ENCODE results near the gene SPG7. TPM values are rescaled to one million over a fixed set of nuclear protein-coding genes. Genes with fewer than 3 reads are reported as not detected.

Gene SPG7
- total RNA-seq, 2 donors from 2014 or later = 107 to 152 TPM

DNA sequence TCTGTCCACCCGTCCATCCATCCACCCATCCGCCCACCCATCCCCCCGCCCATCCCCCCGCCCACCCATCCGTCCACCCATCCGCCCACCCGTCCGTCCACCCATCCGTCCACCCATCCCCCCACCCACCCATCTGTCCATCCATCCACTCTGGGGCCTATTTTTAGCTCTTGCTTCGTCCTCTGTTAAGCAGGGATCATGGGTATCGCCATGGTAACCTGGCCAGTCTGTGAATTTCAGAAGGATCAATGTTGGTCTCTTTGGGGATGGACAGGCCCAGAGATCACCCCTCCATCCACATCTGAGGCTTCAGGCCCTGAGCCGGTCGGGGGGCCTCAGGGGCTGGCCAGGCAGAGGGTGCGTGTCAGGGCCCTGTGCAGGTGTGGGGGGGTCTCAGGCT is 90.0 kb downstream of the SPG7 start:
- ATAC-seq (no peak), DNase-seq (no peak)
- TF ChIP-seq, protein P1, sequence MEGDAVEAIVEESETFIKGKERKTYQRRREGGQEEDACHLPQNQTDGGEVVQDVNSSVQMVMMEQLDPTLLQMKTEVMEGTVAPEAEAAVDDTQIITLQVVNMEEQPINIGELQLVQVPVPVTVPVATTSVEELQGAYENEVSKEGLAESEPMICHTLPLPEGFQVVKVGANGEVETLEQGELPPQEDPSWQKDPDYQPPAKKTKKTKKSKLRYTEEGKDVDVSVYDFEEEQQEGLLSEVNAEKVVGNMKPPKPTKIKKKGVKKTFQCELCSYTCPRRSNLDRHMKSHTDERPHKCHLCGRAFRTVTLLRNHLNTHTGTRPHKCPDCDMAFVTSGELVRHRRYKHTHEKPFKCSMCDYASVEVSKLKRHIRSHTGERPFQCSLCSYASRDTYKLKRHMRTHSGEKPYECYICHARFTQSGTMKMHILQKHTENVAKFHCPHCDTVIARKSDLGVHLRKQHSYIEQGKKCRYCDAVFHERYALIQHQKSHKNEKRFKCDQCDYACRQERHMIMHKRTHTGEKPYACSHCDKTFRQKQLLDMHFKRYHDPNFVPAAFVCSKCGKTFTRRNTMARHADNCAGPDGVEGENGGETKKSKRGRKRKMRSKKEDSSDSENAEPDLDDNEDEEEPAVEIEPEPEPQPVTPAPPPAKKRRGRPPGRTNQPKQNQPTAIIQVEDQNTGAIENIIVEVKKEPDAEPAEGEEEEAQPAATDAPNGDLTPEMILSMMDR (IDR thresholded peaks at IDR 0.05) = no peak
- no peak for TF ChIP-seq POLR2A (IDR thresholded peaks at IDR 0.05)
- H3K36me3 ChIP-seq (replicated peaks in 1 of 2; ENCODE audit: insufficient read depth in 1 of 2, low read depth in 2 of 2) = no peaks in the 10 kb centered on the region
- 51 to 58% methylated on average over 3 to 11 of the region's 14 CpGs for WGBS, 2 donors
- intact Hi-C loops (cut with DNase I) = no loop called here
- no peaks in the 10 kb centered on the region for H3K27me3 ChIP-seq
- H3K9me3 ChIP-seq = no peaks in the 10 kb centered on the region
- H3K4me3 ChIP-seq = no peak overlapping the region
- H3K27ac ChIP-seq = no peak overlapping the region
- no peaks in the 10 kb centered on the region for H3K4me1 ChIP-seq

DNA sequence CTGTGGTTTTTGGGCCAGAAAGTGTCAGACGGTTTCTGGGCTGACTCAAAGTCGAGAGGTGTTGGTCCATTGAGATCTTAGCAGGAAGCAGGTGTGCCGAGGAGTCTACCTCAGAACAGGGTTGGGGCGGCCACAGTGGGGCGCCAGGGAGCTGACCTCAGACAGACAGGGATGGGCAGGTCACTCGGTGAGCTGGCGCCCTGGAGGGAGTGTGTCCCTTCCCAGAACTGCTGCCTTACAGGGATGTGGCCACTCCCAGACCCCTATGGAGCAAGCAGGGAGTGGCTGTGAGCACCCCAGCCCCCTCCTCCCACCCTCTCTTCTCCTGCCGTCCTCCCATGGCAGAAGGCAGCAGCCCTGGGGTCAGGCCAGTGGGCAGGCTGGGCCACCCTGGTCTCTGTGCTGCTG is 91.3 kb downstream of the SPG7 start:
- Histone ChIP-seq H3K27me3 (no peaks in the 10 kb centered on the region), H3K36me3 (replicated peaks in 1 of 2; ENCODE audit: insufficient read depth in 1 of 2, low read depth in 2 of 2) (no peaks in the 10 kb centered on the region), H3K9me3 (no peaks in the 10 kb centered on the region), H3K4me1 (no peaks in the 10 kb centered on the region), H3K4me3 (no peak overlapping the region), H3K27ac (no peak overlapping the region)
- ATAC-seq (peak; percentile 45), DNase-seq (peak; percentile 35 to 72 (median 58))
- intact Hi-C loops (cut with DNase I) = no loop called here
- WGBS, 2 donors = 32% methylated on average over 8 of the region's 8 CpGs; no CpG with 5 or more reads in 1 of the 2 donors
- TF ChIP-seq, protein P1 (IDR thresholded peaks at IDR 0.05) = peak in 5 of 7 experiments; percentile 13 to 48 (median 29)
- TF ChIP-seq POLR2A (IDR thresholded peaks at IDR 0.05) = no peak

DNA sequence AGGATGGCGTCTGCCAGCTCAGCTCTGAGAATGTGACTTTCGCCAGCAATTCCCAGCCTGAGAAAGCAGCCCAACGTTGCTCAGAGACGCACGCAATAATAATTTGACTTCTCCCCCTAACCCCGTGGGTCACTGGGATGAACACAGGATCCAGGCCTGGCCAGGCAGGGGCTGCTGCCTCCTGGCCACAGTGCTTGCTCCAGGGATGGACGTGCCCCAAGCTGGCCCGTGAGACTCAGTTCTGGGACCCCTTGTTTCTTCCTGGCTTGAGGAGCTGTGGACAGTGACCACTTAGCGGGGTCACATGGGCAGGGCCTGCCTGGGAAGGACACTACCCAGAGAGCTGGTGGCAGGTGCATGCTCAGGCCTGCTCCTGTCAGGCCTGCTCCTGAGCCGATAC is 91.7 kb downstream of the SPG7 start:
- Histone ChIP-seq H3K27me3 (no peaks in the 10 kb centered on the region), H3K4me1 (no peaks in the 10 kb centered on the region), H3K4me3 (no peak overlapping the region), H3K27ac (no peak overlapping the region), H3K9me3 (no peaks in the 10 kb centered on the region), H3K36me3 (replicated peaks in 1 of 2; ENCODE audit: insufficient read depth in 1 of 2, low read depth in 2 of 2) (no peaks in the 10 kb centered on the region)
- no peak for TF ChIP-seq POLR2A (IDR thresholded peaks at IDR 0.05)
- TF ChIP-seq, protein P1 (IDR thresholded peaks at IDR 0.05) = no peak
- no peak for ATAC-seq
- no peak for DNase-seq
- WGBS, 2 donors = 78 to 94% methylated on average over 3 to 10 of the region's 10 CpGs
- intact Hi-C loops (cut with DNase I) = no loop called here

DNA sequence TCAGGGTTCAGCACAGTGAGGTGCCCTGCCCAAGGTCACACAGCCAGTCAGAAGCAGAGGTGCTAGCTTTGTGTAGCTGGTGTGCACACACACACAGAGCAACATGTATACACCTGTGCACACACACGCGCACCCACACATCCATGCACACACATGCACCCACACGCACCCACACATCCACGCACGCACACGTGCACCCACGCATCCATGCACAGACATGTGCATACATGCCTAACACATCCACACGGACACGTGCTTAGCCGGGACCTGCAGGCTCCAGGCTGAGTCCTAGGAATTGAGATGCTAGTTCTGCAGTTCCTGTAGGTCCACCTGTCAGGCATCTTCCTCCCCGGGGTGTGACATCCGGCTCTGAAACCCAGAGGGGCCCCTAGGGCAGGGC is 92.2 kb downstream of the SPG7 start:
- TF ChIP-seq, protein P1 (IDR thresholded peaks at IDR 0.05) = no peak
- TF ChIP-seq POLR2A (IDR thresholded peaks at IDR 0.05) = no peak
- Histone ChIP-seq H3K27ac (no peak overlapping the region), H3K4me3 (no peak overlapping the region), H3K4me1 (no peaks in the 10 kb centered on the region), H3K9me3 (no peaks in the 10 kb centered on the region), H3K27me3 (no peaks in the 10 kb centered on the region), H3K36me3 (replicated peaks in 1 of 2; ENCODE audit: insufficient read depth in 1 of 2, low read depth in 2 of 2) (no peaks in the 10 kb centered on the region)
- intact Hi-C loops (cut with DNase I) = no loop called here
- DNase-seq (no peak), ATAC-seq (no peak)
- 70 to 74% methylated on average over 2 to 12 of the region's 12 CpGs for whole genome bisulfite sequencing, 2 donors

GRCh38 chr16:89600956-89601355 is 92.8 kb downstream of the SPG7 start:
- no peak overlapping the region for H3K4me3 ChIP-seq
- no peak for TF ChIP-seq POLR2A (IDR thresholded peaks at IDR 0.05)
- H3K9me3 ChIP-seq = no peaks in the 10 kb centered on the region
- DNase-seq (no peak), ATAC-seq (no peak)
- WGBS, 2 donors = 72 to 76% methylated on average over 5 to 8 of the region's 8 CpGs
- intact Hi-C loops (cut with DNase I) = no loop called here
- no peaks in the 10 kb centered on the region for H3K4me1 ChIP-seq
- no peaks in the 10 kb centered on the region for H3K36me3 ChIP-seq (replicated peaks in 1 of 2; ENCODE audit: insufficient read depth in 1 of 2, low read depth in 2 of 2)
- no peaks in the 10 kb centered on the region for H3K27me3 ChIP-seq
- no peak overlapping the region for H3K27ac ChIP-seq
